Mammary epithelial cell (primary cell): ENCODE measurements around the gene SIMC1.

Experiments
- EZH2 ChIP-seq: IDR thresholded peaks from 2 replicates; pipeline ENCODE4 v1.6.1; 2012; ENCODE audit warnings: low read length, inconsistent platforms, borderline replicate concordance
- TF ChIP-seq, protein P1 (sequence below), 2 donors: IDR thresholded peaks in 1 of 2; conservative IDR thresholded peaks in 1 of 2; 2 replicates each; pipeline ENCODE4 v1.5.1; 2011 to 2012; ENCODE audit warnings: inconsistent platforms in 2 of 2, low read length in 2 of 2, mild to moderate bottlenecking in 2 of 2, control low read depth in 1 of 2, low read depth in 1 of 2; ENCODE audit not compliant: insufficient read depth in 1 of 2; ENCODE audit errors: extremely low read depth in 1 of 2

- TF ChIP-seq, protein P1, sequence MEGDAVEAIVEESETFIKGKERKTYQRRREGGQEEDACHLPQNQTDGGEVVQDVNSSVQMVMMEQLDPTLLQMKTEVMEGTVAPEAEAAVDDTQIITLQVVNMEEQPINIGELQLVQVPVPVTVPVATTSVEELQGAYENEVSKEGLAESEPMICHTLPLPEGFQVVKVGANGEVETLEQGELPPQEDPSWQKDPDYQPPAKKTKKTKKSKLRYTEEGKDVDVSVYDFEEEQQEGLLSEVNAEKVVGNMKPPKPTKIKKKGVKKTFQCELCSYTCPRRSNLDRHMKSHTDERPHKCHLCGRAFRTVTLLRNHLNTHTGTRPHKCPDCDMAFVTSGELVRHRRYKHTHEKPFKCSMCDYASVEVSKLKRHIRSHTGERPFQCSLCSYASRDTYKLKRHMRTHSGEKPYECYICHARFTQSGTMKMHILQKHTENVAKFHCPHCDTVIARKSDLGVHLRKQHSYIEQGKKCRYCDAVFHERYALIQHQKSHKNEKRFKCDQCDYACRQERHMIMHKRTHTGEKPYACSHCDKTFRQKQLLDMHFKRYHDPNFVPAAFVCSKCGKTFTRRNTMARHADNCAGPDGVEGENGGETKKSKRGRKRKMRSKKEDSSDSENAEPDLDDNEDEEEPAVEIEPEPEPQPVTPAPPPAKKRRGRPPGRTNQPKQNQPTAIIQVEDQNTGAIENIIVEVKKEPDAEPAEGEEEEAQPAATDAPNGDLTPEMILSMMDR (conservative IDR thresholded peaks at IDR 0.05 in 1 of 2, IDR thresholded peaks at IDR 0.05 in 1 of 2; ENCODE audit: extremely low read depth in 1 of 2, insufficient read depth in 1 of 2, low read depth in 1 of 2, low read length in 2 of 2) = no peak
- TF ChIP-seq EZH2 = no peak
Measured at GRCh38 chr5:176383248-176383905, 145.2 kb downstream of the SIMC1 start.
